ENCODE measurements around the gene MDP1. TPM values are rescaled to one million over a fixed set of nuclear protein-coding genes. Genes with fewer than 3 reads are reported as not detected.
A peak's percentile ranks its signal among the peaks of the same experiment; 100 is the strongest.

Gene MDP1
- total RNA-seq, 3 donors from 2014 or later (not counting 1 experiment from before 2014, with no cell fraction given): 4.0 to 6.1 (median 5.5) TPM

DNA sequence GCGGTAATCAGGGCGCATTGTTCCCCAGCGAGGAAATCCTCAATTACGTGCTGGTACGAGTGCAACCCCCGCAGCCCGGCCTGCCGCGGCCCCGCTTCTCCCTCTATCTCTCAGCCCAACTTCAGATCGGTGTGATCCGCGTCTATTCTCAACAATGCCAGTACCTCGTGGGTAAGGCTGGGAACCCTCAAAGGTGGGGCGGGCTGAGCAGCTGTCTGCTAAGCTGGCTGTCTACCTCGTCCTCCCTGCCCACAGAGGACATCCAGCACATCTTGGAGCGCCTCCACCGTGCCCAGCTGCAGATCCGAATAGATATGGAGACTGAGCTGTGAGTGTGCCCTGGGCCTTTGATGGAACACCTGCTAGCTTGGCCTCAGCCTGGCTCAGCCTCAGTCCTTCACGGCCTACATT lies 43.0 kb downstream of the MDP1 start:
- H3K4me3 Mint-ChIP-seq: peak overlapping the region; percentile 35
- ATAC-seq (no peak), DNase-seq (peak in 1 of 2 donors; percentile 33)
- Histone ChIP-seq H3K36me3 (ENCODE audit: control insufficient read depth, insufficient read depth, low read length) (peaks cover 22% of the 10 kb centered on the region), H3K27me3 (ENCODE audit: control insufficient read depth, insufficient read depth, low read length) (no peaks in the 10 kb centered on the region), H3K4me3 (ENCODE audit: low read length) (no peak overlapping the region), H3K4me1 (ENCODE audit: control insufficient read depth, insufficient read depth, low read length) (peaks cover 26% of the 10 kb centered on the region), H3K27ac (ENCODE audit: low read length) (no peak overlapping the region), H3K9me3 (ENCODE audit: control insufficient read depth, insufficient read depth, low read length) (no peaks in the 10 kb centered on the region)
- H3K27ac Mint-ChIP-seq: peak overlapping the region; percentile 56 to 58
- no peaks in the 10 kb centered on the region for H3K9me3 Mint-ChIP-seq
- 86% methylated on average over 20 of the region's 20 CpGs for WGBS (ENCODE audit: insufficient coverage)
- no peaks in the 10 kb centered on the region for H3K36me3 Mint-ChIP-seq
- TF ChIP-seq, protein P1, sequence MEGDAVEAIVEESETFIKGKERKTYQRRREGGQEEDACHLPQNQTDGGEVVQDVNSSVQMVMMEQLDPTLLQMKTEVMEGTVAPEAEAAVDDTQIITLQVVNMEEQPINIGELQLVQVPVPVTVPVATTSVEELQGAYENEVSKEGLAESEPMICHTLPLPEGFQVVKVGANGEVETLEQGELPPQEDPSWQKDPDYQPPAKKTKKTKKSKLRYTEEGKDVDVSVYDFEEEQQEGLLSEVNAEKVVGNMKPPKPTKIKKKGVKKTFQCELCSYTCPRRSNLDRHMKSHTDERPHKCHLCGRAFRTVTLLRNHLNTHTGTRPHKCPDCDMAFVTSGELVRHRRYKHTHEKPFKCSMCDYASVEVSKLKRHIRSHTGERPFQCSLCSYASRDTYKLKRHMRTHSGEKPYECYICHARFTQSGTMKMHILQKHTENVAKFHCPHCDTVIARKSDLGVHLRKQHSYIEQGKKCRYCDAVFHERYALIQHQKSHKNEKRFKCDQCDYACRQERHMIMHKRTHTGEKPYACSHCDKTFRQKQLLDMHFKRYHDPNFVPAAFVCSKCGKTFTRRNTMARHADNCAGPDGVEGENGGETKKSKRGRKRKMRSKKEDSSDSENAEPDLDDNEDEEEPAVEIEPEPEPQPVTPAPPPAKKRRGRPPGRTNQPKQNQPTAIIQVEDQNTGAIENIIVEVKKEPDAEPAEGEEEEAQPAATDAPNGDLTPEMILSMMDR (IDR thresholded peaks at IDR 0.05): no peak
- intact Hi-C loops (cut with micrococcal nuclease): no loop called here
- H3K27me3 Mint-ChIP-seq (ENCODE audit: low read depth in 2 of 2): no peaks in the 10 kb centered on the region
- H3K4me1 Mint-ChIP-seq: peaks cover 5 to 27% of the 10 kb centered on the region in 2 donors

DNA sequence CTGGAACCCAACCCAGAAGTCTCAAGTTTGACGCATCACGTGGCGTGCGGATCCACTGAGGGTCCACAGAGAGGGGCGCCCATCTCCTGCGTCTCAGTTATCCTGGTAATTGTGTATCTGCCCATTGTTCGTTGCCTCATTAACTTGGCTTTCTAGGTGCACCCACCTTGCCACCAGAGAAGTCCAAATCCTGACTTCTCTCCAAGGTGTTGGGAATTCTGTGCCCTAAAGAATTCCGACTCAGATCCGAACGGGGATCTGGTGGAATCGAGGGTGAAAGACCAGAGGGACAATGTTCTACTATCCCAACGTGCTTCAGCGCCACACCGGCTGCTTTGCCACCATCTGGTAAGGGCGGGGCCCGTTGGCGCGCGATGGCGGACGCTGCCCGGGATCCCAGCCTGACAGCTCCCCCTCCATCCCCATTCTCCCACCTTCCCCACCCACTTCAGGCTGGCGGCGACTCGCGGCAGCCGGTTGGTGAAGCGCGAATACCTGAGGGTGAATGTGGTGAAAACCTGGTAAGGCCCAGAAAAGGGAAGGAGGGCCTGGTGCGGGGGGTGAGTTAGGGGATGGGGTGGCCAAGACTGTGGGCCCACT lies 43.5 kb downstream of the MDP1 start:
- Histone ChIP-seq H3K36me3 (ENCODE audit: control insufficient read depth, insufficient read depth, low read length) (peaks cover 24% of the 10 kb centered on the region), H3K4me1 (ENCODE audit: control insufficient read depth, insufficient read depth, low read length) (peaks cover 26% of the 10 kb centered on the region), H3K27me3 (ENCODE audit: control insufficient read depth, insufficient read depth, low read length) (no peaks in the 10 kb centered on the region), H3K27ac (ENCODE audit: low read length) (peak overlapping the region; percentile 22), H3K9me3 (ENCODE audit: control insufficient read depth, insufficient read depth, low read length) (no peaks in the 10 kb centered on the region), H3K4me3 (ENCODE audit: low read length) (peak overlapping the region; percentile 34)
- Mint-ChIP-seq H3K36me3 (no peaks in the 10 kb centered on the region), H3K4me1 (peaks cover 5 to 31% of the 10 kb centered on the region in 2 donors), H3K27ac (peak overlapping the region; percentile 77 to 89), H3K9me3 (no peaks in the 10 kb centered on the region), H3K27me3 (ENCODE audit: low read depth in 2 of 2) (no peaks in the 10 kb centered on the region), H3K4me3 (peak overlapping the region; percentile 92)
- ATAC-seq (no peak), DNase-seq (no peak)
- TF ChIP-seq, protein P1 (IDR thresholded peaks at IDR 0.05): no peak
- intact Hi-C loops (cut with micrococcal nuclease): no loop called here
- 34% methylated on average over 30 of the region's 30 CpGs for WGBS (ENCODE audit: insufficient coverage)

DNA sequence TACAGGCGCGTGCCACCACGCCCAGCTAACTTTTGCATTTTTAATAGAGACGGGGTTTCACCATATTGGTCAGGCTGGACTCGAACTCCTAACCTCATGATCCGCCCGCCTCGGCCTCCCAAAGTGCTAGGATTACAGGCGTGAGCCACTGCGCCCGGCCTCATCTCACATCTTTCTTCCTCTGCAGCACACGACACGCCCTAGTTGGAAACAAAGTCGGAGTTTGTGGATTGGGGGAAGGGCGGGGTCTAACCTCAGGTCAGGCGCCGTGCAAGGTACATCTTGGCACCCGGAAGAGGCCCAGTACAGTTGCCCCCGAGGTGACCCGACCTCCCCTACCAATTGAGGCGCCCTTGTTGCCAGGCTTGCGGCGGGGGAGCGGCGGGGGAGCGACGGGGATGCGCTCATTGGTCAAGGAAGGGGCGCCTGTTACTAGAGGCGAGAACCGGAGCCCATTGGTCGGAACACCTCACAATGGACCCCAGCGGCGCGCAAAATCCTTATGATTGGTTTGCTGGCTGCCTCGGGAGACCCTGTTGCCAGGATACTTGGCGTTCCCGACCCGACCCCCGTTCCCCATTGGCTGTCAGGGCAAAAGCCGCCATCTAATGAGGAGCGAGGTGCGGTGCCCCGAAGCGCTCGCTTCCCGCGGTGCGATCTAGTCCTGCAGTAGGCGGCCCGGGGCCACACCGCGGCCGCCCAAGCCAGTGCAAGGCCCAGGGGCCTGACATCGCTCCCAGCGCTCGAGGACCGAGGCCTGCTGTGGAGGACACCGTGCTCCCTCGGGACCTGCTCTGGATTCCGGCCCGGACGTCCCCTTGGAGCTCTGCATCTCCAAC lies 44.2 kb downstream of the MDP1 start, which contains the start of gene REC8:
REC8 (plus strand) TSS at position 659 of the 839 bp plus-strand sequence. CDS start 473 bp downstream, outside the sequence.
- TF ChIP-seq, protein P1 (IDR thresholded peaks at IDR 0.05): no peak
- H3K4me3 Mint-ChIP-seq: peak within 1 kb of the TSS; percentile 92
- intact Hi-C loops (cut with micrococcal nuclease): no loop called here
- no peaks in the 10 kb centered on the region for H3K36me3 Mint-ChIP-seq
- Histone ChIP-seq H3K27me3 (ENCODE audit: control insufficient read depth, insufficient read depth, low read length) (no peaks in the 10 kb centered on the region), H3K9me3 (ENCODE audit: control insufficient read depth, insufficient read depth, low read length) (no peaks in the 10 kb centered on the region), H3K36me3 (ENCODE audit: control insufficient read depth, insufficient read depth, low read length) (peaks cover 23% of the 10 kb centered on the region), H3K4me1 (ENCODE audit: control insufficient read depth, insufficient read depth, low read length) (peaks cover 26% of the 10 kb centered on the region), H3K4me3 (ENCODE audit: low read length) (peak within 1 kb of the TSS; percentile 34), H3K27ac (ENCODE audit: low read length) (peak within 1 kb of the TSS; percentile 22)
- 8% methylated on average over 63 of the region's 63 CpGs for WGBS (ENCODE audit: insufficient coverage)
- no peaks in the 10 kb centered on the region for H3K27me3 Mint-ChIP-seq (ENCODE audit: low read depth in 2 of 2)
- H3K9me3 Mint-ChIP-seq: no peaks in the 10 kb centered on the region
- ATAC-seq: peak; percentile 87 to 93 (median 91)
- peak within 1 kb of the TSS; percentile 77 to 89 for H3K27ac Mint-ChIP-seq
- peak; percentile 68 to 87 for DNase-seq
- peaks cover 5 to 32% of the 10 kb centered on the region in 2 donors for H3K4me1 Mint-ChIP-seq

Data from natural killer cell (primary cell).